Stimulated activated CD4-positive, alpha-beta T cell treated with anti-CD3 and anti-CD28 coated beads, Interleukin-1b, Interleukin-23, amount 100 ng/mL, for 1 hour (primary cell): ENCODE data around the gene TLDC2.
"Not testable (repeated sequence)": the region's sequence is repeated elsewhere in the genome, so short reads cannot be mapped to it uniquely, and the experiment has no call there.

Source experiments
- DNase-seq, 2 donors: peaks; one replicate each; pipeline ENCODE4 v3.0.0-alpha.2; 2020; ENCODE audit warnings: low read depth in 2 of 2

Gene TLDC2

DNA sequence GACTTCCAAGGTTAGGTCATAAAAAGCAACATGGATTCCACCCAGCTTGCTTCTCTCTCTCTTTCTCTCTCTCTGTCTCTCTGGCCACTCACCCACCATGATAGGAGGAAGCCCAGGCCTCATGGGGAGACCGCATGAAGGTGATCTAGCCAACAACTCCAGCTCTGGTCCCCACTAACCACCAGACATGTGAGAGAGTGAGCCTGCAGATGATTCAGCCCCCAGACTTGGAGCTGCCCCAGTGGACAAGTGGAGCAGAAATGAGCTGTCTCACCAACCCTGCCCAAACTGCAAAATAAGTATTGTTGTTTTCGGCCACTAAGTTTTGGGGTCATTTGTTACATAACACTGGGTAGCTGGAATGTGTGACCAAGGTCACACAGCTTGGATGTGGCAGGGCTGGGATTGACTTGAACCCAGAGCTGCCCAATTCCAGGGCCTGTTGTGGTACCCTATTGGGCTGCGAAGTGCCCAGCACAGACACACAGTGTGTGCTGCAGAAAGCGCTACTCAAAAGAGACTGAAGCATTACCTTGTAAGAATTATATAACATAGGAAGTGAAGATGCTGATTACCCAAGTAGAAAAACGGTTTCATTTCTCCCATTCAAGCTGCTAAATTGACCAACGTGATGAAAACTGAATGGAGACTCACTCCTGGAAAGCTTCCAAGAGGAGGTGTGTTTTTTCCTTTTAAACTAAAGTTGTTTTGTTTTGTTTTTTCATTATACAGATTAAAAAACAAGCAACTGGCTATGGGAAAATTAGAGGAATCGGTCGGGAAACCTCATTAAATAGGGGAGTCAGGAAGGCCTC is 9.1 kb upstream of the TLDC2 start:
- DNase-seq = no peak

DNA sequence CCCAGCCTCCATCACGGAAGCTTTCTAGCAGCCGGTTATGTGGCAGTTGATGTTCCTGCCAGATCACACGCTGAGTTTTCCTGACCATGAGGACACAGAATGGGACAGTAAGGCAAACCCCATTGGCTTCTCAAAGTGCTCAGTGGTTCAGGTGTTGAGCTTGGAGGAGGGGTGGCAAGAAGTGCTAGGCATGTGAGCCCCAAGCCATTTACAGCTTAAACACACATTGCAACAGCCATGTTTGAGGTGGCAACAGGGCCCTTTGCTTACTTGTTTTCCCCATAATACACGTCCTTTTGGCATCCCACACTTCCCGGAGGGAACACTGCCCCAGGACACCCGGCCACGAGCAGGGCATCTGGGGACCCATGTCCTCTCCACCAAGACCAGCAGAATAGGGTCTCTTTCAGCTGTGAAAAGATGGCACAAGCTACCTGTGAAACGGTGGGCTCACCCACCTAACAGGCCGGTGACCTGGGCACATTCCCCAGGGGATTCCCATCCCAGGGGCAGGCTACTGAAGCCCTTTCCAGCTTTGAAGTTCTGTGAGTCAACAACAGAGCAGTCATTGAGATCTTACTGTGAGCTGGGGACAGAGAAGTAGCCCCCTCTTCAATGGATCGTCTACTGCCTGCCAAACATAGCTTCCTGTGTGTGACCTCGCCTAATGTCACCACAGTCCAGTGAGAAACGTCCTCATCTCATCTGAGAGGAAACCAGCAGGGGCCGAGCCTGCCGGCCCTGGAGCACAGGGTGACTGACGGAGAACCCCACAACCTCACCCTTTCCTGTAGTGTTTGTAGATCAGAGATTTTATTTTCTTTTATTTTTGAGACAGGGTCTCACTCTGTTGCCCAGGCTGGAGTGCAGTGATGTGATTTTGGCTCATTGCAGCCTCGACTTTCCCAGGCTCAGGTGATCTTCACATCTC is 4.0 kb upstream of the TLDC2 start:
- DNase-seq = no peak

DNA sequence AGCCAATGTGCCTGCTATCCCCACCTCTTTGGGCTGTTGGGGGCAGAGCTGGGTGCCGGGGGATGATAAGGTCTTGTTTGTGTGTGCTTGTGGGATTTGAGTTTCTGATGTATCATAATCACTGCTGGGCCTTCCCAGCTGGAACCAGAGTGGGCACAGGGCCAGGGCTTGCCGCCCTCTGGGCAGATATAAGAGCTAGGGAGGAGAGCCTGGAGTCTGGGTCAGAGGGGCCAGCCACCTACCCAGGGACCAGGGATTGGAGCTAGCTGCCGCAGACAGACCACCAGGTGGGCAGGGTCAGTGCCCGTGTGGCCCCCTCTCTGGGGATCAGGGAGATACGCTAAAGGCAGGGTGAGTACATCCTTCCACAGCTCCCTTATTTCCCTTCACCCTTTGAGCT is 3.1 kb upstream of the TLDC2 start:
- DNase-seq = no peak

DNA sequence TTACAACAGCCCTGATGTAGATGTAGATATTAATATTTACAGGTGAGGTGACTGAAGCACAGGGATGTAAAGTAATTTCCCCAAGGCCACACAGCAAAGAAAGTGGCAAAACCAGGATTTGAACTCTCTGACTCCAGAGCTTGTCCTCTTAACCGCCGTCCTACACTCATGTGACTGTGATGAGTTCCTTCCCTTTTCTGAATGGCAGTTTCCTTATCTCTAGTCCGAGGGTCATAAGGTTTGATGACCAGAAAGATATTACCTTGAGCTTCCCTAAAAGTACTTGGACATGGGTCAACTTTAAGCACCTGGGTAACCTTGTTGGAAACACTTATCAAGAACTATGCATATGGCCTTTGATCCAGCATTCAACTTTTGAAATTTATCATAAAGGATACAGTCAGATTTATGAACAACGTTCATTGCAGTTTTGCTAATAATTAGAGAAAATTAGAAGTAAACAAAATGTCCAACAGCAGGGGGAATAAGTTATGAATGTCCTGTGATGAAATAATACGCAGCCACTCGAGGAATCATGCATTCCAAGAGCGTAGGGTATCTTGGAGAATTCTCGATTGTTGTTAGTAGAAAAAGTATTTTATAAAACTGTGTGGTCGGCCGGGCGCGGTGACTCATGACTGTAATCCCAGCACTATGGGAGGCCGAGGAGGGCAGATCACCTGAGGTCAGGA is 2.3 kb upstream of the TLDC2 start:
- no peak for DNase-seq

DNA sequence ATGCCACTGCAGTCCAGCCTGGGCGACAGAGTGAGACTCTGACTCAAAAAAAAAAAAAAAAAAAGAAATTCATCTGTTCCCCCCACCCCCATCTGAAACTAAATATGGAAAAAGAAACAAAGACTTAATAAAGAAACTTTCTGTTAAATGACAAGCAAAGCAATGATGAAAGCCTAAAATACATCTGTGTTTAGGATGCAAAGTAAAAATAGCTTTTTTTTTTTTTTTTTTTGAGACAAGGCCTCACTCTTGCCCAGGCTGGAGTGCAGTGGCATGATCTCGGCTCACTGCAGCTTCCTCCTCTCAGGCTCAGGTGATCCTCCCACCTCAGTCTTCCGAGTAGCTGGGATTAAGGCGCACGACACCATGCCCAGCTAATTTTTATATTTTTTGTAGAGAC is 845 bp upstream of the TLDC2 start:
- DNase-seq = not testable (repeated sequence)

DNA sequence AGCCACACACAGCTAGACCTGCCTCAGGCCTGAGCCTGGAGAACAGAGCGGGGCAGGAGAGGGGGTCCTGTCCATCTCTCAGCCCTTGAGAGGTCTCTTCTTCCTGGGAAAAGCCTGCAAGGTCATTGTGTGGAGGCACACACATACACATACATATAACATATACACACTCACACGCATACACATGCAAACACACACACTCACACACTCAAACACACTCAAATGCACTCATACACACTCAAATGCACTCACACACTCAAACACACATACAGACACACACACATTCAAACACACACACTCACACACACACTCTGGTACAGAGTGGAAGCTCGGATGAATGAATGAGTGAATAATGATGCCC is 515 bp downstream of the TLDC2 start:
- no peak for DNase-seq

DNA sequence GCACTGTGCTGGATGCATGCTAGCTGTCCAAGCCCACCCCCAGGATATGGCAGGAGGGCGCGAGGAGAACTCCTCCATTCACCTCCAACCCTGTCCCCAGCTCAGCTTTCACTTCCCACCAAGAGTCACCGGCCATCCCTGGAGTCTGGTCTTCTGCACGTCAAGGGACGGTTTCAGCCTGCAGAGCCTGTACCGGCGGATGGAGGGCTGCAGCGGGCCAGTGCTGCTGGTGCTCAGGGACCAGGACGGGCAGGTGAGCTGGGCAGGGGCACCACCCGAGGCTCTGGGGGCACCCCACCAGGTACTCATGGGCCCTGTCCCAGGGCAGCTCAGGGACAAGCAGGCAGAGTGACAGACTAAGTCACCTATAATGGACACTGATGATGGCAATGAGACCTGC is 3.0 kb downstream of the TLDC2 start:
- no peak for DNase-seq

DNA sequence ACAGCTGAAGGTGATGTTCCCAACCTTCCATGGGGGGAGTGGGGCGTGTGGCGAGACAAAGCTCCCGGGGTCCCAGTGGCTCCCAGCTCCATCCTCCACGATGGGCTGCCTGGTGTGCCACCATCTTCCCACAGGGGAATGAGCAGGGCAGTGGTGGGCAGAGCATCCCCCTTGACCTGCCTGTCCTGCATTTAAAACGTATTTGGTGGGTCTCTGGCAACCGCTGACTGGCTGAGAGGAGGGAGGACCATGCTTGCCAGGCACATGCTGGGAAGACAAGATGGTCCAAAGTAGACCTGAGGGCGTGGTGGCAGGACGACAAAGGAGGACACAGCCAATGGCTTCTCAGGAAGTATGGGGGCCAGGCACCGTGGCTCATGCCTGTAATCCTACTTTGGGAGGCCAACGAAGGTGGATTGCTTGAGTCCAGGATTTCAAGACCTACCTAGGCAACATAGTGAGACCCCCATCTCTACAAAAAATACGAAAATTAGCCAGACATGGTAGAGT is 4.9 kb downstream of the TLDC2 start:
- DNase-seq = no peak

DNA sequence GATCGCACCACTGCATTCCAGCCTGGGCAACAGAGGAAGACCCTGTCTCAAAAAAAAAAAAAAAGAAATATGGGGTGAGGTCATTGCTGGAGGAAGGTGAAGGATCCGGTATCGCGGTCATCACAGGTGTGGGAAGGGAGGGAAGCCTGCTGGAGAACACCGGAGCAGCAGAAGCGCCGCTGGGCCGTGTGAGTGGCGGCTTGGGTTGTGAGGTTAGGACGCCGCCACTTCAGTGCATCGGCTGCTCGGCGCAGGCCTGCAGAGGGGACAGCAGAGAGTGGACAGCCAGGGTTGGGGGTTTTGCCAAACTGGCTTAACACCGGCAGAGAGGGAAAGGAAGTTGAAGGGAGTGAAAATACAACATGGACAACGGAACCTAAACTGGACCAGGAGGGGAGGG is 5.4 kb downstream of the TLDC2 start:
- no peak for DNase-seq

DNA sequence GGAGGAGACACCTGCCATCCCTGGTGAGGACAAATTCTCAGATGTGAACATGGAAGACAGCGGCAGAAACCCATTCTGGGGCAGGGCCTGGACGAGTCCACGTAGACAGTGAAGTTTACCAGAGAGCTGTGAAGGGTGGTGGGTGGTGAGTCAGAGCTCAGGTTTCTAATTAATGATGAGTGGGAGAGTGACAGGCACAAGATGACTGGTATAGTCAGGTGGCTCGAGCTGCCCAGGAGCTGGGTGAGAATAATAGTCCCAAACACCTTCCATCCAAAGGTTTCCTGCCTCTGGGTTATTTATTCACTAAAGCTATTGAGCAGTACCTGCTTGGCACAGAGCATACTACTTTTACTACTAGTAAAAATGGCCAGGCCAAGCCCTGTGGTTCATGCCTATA is 6.0 kb downstream of the TLDC2 start:
- DNase-seq = no peak

DNA sequence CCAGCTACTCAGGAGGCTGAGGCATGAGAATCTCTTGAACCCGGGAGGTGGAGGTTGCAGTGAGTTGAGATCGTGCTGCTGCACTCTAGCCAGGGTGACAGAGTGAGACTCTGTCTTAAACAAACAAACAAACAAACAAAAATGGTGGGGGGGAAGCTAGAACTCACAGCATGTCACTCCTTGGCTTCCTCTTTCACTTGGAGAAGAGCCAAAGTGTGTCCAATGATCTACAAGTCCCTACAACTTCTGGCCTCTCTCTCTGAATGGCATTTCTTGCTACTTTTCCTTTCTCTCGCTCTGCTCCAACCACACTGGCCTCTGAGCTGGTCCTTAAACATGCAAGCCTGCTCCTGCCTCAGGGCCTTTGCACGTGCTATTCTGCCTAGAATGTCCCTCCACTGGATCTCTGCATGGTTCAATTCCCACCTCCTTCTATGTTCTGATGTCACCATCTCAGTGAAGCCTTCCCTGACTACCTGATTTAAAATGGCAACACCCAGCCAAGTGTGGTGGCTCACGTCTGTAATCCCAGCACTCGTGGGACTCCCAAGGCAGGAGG is 8.1 kb downstream of the TLDC2 start:
- no peak for DNase-seq

DNA sequence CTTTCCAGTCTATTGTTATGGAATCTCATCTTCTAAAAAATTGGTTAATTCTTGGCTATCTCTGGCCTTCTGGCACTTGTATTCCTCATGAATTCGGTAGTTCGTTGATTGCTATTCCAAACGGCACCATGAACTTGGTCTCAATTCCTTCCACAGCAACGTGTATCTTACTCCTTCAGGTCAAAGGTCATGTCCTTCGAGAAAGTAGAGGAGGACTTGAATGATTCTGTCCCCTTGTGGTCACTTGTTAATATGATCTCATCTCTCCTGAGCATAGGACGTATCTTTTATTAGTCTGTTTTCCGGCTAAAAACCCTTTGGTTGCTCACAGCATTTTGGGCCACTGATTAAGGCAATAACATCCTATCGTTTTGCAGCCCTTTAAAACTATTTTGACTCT is 9.4 kb downstream of the TLDC2 start:
- no peak for DNase-seq

DNA sequence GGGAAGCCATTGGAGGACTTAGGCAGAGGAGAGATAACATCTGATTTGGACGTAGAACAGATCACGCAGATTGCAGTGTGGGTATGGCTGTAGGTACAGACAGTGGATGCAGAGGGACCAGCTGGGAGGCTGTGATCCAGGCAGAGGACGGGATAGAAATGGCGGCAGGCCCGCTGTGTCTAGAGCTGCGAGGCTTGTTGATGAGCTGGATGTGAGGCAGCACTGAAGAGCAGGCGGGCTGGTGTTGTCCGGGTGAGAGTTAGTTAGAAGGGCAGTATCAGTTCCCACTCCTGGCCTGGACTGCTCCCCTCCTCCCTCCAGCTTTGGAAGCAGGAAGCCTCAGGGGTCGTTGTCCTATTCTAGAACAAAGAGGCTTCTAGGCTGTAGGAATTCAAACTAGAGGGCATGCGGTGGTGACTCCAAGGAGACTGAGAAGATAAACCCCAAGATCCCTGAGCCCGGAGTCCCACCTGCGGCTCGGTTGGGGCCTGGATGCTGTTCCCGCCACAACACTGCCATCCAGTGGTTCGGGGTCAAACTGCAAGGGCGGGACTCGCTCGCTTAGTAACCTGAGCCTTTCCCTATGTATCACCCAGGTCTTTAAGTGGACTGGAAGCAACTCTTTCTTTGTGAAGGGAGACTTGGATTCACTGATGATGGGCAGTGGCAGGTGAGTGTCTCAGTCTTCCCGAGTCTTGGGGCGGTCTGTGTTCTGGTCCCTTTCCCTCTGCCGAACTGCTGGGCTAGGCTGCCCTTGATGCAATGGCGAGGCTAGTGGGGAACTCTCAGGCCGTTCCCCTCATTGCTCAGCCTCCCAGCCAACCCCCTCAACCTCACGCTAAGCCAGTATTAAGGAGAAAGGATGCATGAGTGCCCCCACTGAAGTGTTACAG is 11.2 kb downstream of the TLDC2 start:
- DNase-seq = peak; percentile 39 to 85

DNA sequence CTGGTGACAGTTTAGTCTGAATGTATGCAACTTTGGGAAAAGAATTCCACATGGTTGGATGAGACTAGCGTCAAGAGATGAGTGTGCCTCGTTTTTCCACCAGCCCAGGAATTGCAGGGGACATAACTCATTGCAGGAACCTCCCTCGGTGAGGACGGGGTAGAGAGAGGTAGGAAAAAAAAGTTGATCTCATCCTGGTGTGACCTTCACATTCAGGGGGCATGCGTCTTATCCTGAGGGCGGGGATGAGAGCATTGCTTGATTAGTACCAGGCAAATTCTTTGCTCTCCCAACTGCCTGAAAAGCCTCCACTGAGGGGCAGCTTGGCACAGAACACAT is 11.8 kb downstream of the TLDC2 start:
- DNase-seq = no peak

DNA sequence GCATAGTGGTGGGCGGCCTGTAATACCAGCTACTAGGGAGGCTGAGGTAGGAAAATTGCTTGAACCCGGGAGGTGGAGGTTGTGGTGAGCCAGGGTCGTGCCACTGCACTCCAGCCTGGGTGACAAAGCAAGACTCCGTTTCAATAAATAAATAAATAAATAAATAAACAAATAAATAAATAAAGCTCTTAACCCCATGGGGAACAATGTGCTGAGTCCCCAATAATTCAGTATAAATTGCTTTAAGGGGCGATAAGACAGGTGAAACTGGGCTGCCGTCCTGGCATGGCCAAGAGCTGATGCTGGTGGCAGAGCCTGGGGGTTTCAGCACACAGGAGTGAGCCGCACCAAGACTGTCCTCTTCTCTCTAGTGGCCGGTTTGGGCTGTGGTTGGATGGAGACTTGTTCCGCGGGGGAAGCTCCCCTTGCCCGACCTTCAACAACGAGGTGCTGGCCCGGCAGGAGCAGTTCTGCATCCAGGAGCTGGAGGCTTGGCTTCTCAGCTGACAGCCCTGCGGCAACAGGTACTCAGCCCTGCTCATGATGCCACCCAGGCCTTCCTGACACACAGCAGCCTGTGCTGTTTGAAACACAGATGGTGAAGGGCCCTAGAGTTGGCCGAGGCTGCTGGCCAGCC is 13.1 kb downstream of the TLDC2 start:
- no peak for DNase-seq

DNA sequence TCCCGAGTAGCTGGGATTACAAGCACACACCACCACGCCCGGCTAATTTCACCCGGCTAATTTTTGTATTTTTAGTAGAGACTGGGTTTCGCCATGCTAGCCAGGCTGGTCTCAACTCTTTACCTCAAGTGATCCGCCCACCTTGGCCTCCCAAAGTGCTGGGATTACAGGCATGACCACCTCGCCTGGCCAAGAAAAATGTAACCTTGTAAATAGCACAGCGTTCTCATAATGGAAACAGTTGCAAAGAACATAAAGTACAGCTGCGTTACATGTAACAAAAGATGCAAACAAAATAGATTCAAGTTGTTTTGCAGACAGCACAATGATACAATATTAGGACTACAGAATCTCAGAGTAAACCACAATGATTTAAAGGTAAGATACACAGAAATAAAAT is 14.6 kb downstream of the TLDC2 start:
- DNase-seq = no peak

DNA sequence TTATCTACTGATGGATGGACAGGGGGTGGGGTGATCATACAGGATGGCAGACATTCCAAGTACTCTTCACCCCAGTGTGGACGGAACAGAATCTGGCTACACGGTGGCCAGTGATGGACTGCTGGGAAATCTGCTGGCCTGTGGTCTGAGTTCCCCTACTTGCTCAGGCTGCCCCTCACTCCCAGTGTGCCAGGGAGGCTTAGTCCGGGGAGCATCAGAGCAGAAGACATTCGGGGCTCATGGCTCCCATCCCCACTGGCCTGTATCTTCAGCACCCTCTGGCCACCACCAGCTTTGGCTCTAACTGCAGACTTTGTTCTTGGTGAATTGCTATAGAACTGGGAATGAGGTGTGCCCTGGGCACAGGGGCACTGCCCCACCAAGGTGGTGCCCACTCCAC is 15.3 kb downstream of the TLDC2 start:
- no peak for DNase-seq

DNA sequence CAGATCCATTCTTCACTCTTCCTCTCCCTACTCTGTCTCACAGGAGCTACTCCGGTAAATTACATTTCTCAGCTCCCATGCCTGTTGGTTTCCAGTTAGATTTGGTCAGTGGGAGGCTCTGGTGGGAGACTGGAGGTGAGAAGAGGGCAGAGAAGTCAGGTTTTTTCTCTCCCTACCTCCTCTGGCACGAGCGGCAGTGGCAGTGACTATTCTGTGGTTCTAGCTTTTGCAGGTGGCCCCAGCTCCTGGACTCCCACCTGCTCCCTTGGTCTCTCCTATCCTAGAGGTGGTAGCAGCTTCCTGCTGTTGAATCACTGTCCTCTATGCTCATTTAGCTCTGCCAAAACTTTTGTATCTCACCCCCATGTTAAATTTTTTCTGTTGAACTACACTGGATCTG is 17.9 kb downstream of the TLDC2 start:
- no peak for DNase-seq

DNA sequence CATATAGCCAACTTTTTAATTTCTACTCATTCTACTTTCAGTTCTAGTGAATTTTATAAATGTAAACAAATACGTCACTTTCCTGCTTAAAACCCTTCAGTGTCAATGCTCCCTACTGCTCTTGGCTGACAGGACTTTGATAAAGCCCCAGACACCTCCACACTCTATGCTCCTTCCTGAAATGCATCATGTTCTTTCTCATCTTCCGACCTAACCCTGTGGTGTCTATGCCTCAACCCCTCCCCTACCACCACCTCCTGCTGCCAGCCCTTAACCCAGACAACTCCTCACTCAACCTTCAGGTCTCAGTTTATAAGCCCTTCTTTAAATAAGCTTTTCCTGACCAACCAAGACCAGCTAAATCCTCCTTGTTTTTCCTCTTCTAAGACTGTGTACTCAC is 19.1 kb downstream of the TLDC2 start:
- DNase-seq = no peak

DNA sequence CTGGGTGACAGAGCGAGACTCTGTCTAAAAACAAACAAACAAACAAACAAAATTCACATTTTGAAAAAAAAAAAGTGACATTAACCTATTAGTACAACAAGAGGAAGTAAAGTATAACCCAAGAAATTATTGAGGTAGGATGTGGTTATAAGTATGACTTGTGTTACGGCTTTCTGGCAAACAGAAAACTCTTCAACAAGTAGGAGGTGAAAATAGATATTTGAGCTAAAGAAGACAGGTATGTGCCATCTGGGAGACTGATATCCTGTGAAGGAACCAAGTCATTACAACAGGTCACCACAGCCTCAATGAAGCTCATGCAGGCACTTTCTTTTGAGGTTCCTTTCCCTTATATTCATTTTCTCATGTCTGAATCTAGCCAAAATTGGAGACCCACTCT is 28.8 kb downstream of the TLDC2 start:
- DNase-seq = no peak

DNA sequence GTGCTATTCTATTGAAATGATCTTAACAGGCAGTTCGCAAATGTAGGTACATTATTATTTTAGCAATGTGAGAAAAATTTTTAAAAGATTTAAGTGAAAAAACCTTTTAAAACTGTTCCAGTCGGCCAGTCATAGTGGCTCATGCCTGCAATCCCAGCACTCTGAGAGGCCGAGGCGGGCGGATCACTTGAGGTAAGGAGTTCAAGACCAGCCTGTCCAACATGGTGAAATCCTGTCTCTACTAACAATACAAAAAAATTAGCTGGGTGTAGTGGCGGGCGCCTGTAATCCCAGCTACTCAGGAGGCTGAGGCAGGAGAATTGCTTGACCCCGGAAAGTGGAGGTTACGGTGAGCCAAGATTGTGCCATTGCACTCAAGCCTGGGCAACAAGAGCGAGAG is 29.6 kb downstream of the TLDC2 start:
- DNase-seq = not testable (repeated sequence)
